Fibroblast of villous mesenchyme (primary cell): ENCODE measurements around the gene FBXO38. TPM values are rescaled to one million over a fixed set of nuclear protein-coding genes. Genes with fewer than 3 reads are reported as not detected.
A peak's percentile ranks its signal among the peaks of the same experiment; 100 is the strongest.

Source experiments
- DNase-seq: peaks from one replicate; pipeline ENCODE4 v3.0.0-alpha.2; 2010; ENCODE audit warnings: low read depth
- H3K4me3 ChIP-seq: 2 replicates; pipeline ENCODE4 v1.5.1; 2011; ENCODE audit warnings: low read depth, mild to moderate bottlenecking, low read length
- CTCF ChIP-seq: IDR thresholded peaks from 2 replicates; pipeline ENCODE4 v1.5.1; 2012; ENCODE audit warnings: low read depth, mild to moderate bottlenecking, low read length; ENCODE audit not compliant: insufficient read depth
- total RNA-seq: library from RNA; depleted of rRNA; stranded (reverse); fragments of >200 nt; gene quantifications from 2 replicates; pipeline ENCODE4 v1.2.3, GENCODE V29; 2012

Gene FBXO38
- total RNA-seq, 1 donor = 74.7 TPM

- no peak for TF ChIP-seq CTCF
- no peak overlapping the region for H3K4me3 ChIP-seq
- DNase-seq = no peak
These were observed 22.6 kb downstream of the FBXO38 start for GRCh38 chr5:148406406-148406805.

DNA sequence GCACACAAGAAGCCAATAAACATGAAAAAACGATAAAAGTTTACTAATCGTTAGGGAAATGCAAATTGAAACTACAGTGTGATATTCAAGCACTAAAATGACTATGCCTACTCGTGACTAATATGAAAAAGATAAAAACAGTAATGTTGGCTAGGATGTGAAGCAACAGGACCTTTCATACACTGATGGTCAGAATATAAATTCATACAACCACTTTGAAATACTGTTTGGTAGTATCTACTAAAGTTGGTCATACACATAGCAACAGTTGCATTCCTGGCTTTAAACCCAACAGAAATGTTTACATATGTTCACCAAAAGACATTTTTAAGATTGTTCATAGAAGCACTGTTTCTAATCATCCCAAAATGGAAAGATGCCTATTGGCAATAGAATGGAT, 24.3 kb downstream of the FBXO38 start:
- peak; percentile 41 for DNase-seq
- TF ChIP-seq CTCF = no peak
- H3K4me3 ChIP-seq = no peak overlapping the region

DNA sequence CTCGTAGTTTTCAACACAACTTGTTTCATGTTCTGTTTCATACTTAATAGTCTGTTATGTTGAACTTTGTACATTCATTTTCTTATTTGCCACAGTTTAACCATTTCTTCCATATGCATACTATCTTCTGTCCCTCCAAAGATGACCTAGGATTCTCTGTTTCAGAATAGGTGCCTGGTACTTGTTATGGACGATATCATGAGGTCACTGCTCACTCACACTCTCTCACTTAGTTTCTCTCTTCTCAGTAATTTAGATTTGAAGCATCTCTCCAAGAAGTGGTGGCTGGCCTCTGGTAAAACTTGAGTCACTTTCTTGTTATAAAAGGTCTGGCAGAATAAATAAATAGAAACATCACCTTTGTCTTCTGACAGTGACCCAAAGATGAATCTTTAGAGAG, 28.4 kb downstream of the FBXO38 start:
- TF ChIP-seq CTCF = no peak
- no peak for DNase-seq
- H3K4me3 ChIP-seq = no peak overlapping the region

DNA sequence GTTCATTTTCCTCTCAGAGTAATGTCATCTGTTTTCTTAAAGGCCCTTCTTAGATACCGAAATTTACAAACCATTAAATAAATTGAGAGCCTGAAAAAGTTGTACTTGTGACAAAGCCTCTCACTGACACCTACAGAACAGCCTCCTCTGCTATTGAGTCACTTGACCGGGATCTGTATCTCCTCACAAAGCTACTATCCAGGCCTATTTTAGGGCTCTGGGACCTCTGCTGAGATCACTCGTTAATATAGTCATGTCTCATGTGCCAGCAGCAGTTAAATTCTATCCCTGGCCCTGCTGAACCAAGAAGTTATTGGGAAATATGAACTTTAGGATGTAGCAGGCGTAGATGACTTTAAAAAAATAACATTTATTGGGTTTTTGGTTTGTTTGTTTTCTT, 31.1 kb downstream of the FBXO38 start:
- TF ChIP-seq CTCF = no peak

DNA sequence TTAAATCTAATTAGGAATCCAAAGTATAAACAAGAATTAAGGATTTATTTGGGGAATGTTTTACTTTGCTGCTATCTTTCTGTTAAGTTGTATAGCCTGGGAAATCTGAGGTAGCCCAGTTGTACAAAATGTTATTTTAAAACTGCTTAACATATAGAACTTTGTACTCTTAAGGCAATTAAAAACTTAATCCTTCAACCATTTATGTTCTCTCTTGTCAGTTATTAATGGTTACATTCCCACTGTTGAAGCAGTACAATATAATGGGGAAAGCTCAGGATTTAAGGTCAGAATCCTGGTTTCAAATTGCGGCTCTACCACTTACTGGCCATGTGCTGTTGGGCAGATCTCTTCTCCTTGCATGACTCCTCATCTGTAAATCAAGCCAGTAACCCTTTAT, 32.7 kb downstream of the FBXO38 start:
- H3K4me3 ChIP-seq = no peak overlapping the region
- TF ChIP-seq CTCF = no peak
- no peak for DNase-seq

More for the DNA sequence above, 31.1 kb downstream of the FBXO38 start:
- DNase-seq = no peak
- no peak overlapping the region for H3K4me3 ChIP-seq

DNA sequence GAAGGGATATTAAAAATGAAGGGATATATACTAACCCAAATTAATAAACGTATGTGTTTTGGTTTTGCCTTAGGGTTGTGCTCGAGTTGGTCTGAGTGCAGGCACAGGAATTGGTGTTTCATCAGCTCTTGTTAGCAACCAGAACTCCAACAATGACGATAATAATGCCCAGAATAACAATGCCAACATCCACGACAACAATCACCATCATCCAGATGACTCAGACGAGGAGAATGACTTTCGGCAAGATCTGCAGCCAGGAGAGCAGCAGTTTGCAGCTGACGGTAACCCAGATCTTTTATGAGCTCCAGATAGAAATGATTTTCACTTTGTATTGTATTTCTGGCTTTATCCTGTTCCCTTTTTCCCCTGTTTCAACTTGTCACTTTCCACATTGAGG, 33.2 kb downstream of the FBXO38 start:
- no peak for DNase-seq
- H3K4me3 ChIP-seq = no peak overlapping the region
- TF ChIP-seq CTCF = no peak

GRCh38 chr5:148418511-148418910, 34.8 kb downstream of the FBXO38 start:
- no peak overlapping the region for H3K4me3 ChIP-seq
- no peak for TF ChIP-seq CTCF
- DNase-seq = no peak
